ENCODE results near the gene SPOCK1. TPM values are rescaled to one million over a fixed set of nuclear protein-coding genes. Genes with fewer than 3 reads are reported as not detected.

The SPOCK1 gene
- total and polyA plus RNA-seq, 9 of the 15 experiments (the other 6 are each of a cell fraction or from before 2014, with no cell fraction given), result 0.01 to 0.35 (median 0.04) TPM; not detected in 6

- DNase-seq (ENCODE audit: extremely low read depth in 1 of 4, low spot score in 3 of 4) (no peak), ATAC-seq (no peak), FAIRE-seq (no peak)
- 1% methylated on average over 11 of the region's 12 CpGs for WGBS (ENCODE audit: insufficient coverage, low coverage, missing lambda C conversion rate)
- no peaks in the 10 kb centered on the region for H3K9me3 ChIP-seq (replicated peaks; ENCODE audit: control insufficient read depth, insufficient read depth, low read depth, low read length)
- ChIA-PET CTCF (ENCODE audit: low intra/inter-chr PET ratio) (no interaction called here), POLR2A (interaction anchor here (0.5 kb wide), 1 partner anchor 455 kb away, joined by 3 read pairs; no protein-coding TSS in a partner anchor)
- in situ Hi-C loops (cut with MboI) (no loop called here), intact Hi-C loops (cut with micrococcal nuclease) (no loop called here)
- no peak overlapping the region for H3K9ac ChIP-seq (ENCODE audit: insufficient read depth in 1 of 2, low read depth in 2 of 2, low read length in 2 of 2)
- TF ChIP-seq DPF2 (IDR thresholded peaks at IDR 0.05), result no peak
- no peak for TF ChIP-seq MLX (CRISPR knock-in tag; conservative IDR thresholded peaks at IDR 0.05)
- no peak for TF ChIP-seq GATA2 (CRISPR knock-in tag; IDR thresholded peaks at IDR 0.05)
- TF ChIP-seq CHD1 (IDR thresholded peaks at IDR 0.05; ENCODE audit: low read length), result no peak
- no peak for TF ChIP-seq TFAP4 (CRISPR knock-in tag; IDR thresholded peaks at IDR 0.05; ENCODE audit: borderline replicate concordance)
- TF ChIP-seq TARDBP (IDR thresholded peaks at IDR 0.05), result no peak
- no peak for TF ChIP-seq PURB (CRISPR knock-in tag; IDR thresholded peaks at IDR 0.05; ENCODE audit: low read depth)
- no peak for TF ChIP-seq MYBL2 (IDR thresholded peaks at IDR 0.05; ENCODE audit: low read depth)
- TF ChIP-seq MYBL2 (CRISPR knock-in tag; IDR thresholded peaks at IDR 0.05; ENCODE audit: borderline replicate concordance), result no peak
- TF ChIP-seq BCL6 (CRISPR knock-in tag; IDR thresholded peaks at IDR 0.05), result no peak
- TF ChIP-seq ZFP91 (CRISPR knock-in tag; IDR thresholded peaks at IDR 0.05), result no peak
- TF ChIP-seq MCM2 (IDR thresholded peaks at IDR 0.05; ENCODE audit: low read depth), result no peak
- TF ChIP-seq HMG20A (CRISPR knock-in tag; conservative IDR thresholded peaks at IDR 0.05), result no peak
- H3K4me1 ChIP-seq (replicated peaks in 1 of 2; ENCODE audit: control insufficient read depth in 2 of 2, insufficient read depth in 2 of 2, low read length in 2 of 2), result no peaks in the 10 kb centered on the region
- peaks cover 0 to 4% of the 10 kb centered on the region in 2 experiments; a peak in 1 of 5 replicates for H3K27me3 ChIP-seq (ENCODE audit: control insufficient read depth in 2 of 2, insufficient read depth in 2 of 2, low read length in 2 of 2)
- H3K4me3 ChIP-seq, result no peak overlapping the region
- H2AFZ ChIP-seq (ENCODE audit: low read depth, low read length), result no peak overlapping the region
- H4K20me1 ChIP-seq (replicated peaks; ENCODE audit: control insufficient read depth, insufficient read depth, low read length), result no peaks in the 10 kb centered on the region
- no peak overlapping the region for H3K4me2 ChIP-seq (ENCODE audit: insufficient read depth, low read length)
- H3K36me3 ChIP-seq (ENCODE audit: control insufficient read depth, insufficient read depth, low read length), result no peaks in the 10 kb centered on the region
- H3K9me1 ChIP-seq (ENCODE audit: control insufficient read depth, insufficient read depth, low read length), result no peaks in the 10 kb centered on the region
- no peak overlapping the region for H3K27ac ChIP-seq (ENCODE audit: extremely low read depth, low read depth, low read length)
- no peaks in the 10 kb centered on the region for H3K79me2 ChIP-seq (ENCODE audit: control insufficient read depth, insufficient read depth, low read length)
- BruUV-seq (replicated peaks), result no TSS peak
Observed at GRCh38 chr5:137296213-137296781, 202.8 kb downstream of the SPOCK1 start.
